ENCODE measurements around the gene CABP4. TPM values are rescaled to one million over a fixed set of nuclear protein-coding genes. Genes with fewer than 3 reads are reported as not detected.

The CABP4 gene
- total RNA-seq, 1 donor from 2014 or later, result not detected

GRCh38 chr11:67409261-67409666 lies 45.9 kb upstream of the CABP4 start:
- TF ChIP-seq, protein P1, sequence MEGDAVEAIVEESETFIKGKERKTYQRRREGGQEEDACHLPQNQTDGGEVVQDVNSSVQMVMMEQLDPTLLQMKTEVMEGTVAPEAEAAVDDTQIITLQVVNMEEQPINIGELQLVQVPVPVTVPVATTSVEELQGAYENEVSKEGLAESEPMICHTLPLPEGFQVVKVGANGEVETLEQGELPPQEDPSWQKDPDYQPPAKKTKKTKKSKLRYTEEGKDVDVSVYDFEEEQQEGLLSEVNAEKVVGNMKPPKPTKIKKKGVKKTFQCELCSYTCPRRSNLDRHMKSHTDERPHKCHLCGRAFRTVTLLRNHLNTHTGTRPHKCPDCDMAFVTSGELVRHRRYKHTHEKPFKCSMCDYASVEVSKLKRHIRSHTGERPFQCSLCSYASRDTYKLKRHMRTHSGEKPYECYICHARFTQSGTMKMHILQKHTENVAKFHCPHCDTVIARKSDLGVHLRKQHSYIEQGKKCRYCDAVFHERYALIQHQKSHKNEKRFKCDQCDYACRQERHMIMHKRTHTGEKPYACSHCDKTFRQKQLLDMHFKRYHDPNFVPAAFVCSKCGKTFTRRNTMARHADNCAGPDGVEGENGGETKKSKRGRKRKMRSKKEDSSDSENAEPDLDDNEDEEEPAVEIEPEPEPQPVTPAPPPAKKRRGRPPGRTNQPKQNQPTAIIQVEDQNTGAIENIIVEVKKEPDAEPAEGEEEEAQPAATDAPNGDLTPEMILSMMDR (conservative IDR thresholded peaks at IDR 0.05; ENCODE audit: low read depth, low read length), result no peak
- H3K4me3 ChIP-seq (ENCODE audit: low read depth, low read length), result no peak overlapping the region
- DNase-seq (ENCODE audit: low read depth), result no peak

GRCh38 chr11:67409781-67410368 lies 45.3 kb upstream of the CABP4 start:
- TF ChIP-seq, protein P1 (conservative IDR thresholded peaks at IDR 0.05; ENCODE audit: low read depth, low read length), result no peak
- DNase-seq (ENCODE audit: low read depth), result no peak
- H3K4me3 ChIP-seq (ENCODE audit: low read depth, low read length), result no peak overlapping the region

DNA sequence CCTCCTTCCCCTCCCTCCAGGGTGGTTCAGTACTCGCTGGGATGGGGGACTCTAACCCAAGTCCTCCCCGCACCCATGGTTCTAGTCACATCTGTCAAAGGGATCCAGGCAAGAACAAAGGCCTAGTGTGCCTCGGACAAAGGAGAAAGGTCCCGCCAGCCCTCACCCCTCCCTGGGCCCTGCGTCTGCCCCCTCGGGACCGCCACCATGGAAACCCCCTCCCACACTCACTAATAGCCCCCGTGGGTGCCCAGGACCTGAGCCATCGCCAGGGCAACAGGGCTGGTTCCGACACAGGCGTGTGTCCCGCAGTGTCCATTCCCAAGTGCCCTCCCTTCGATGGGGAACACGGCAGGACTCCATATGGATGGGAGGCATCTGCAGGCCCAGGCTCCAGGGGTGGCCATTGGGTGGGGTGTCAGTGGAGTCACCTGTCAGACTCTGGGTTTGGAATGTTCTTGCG lies 44.8 kb upstream of the CABP4 start:
- H3K4me3 ChIP-seq (ENCODE audit: low read depth, low read length), result no peak overlapping the region
- DNase-seq (ENCODE audit: low read depth), result no peak
- TF ChIP-seq, protein P1 (conservative IDR thresholded peaks at IDR 0.05; ENCODE audit: low read depth, low read length), result no peak

- TF ChIP-seq, protein P1 (conservative IDR thresholded peaks at IDR 0.05; ENCODE audit: low read depth, low read length), result no peak
- DNase-seq (ENCODE audit: low read depth), result no peak
- H3K4me3 ChIP-seq (ENCODE audit: low read depth, low read length), result no peak overlapping the region
These were observed 44.0 kb upstream of the CABP4 start for GRCh38 chr11:67410984-67411784.

GRCh38 chr11:67411785-67412152 lies 43.4 kb upstream of the CABP4 start:
- no peak for DNase-seq (ENCODE audit: low read depth)
- no peak overlapping the region for H3K4me3 ChIP-seq (ENCODE audit: low read depth, low read length)
- TF ChIP-seq, protein P1 (conservative IDR thresholded peaks at IDR 0.05; ENCODE audit: low read depth, low read length), result no peak

DNA sequence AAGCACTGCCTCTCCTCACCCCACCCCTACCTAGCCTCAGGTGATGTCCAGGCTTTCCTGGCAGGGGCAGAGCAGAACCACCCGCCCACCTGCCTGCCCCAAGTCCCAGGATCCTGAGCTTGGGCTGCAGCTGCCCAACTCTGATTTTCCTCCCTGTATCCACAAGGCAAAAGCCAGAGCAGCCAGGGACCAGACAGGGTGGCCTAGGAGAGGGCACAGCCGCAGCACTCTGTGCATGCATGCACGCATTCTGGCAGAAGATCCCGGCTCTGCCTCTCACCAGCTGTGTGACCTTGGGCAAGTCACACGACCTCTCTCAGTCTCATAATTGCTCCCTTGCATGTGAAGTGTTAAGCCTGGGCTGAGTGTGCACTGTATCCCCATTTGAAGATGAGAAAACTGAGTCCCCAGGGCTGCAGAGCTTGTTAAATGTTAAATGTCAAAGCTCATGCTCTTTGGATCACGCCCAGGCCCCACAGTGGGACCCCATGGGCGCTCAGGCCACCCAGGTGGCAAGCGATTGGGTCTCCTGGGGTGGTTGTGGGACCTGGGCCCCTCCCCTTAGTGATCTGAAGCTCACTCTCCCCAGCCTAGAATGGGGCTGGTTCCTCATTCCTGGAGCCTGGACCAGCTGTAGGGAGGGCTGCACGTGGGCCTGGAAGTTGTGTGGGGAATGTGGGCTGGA lies 42.5 kb upstream of the CABP4 start:
- DNase-seq (ENCODE audit: low read depth), result no peak
- TF ChIP-seq, protein P1 (conservative IDR thresholded peaks at IDR 0.05; ENCODE audit: low read depth, low read length), result no peak

More for the DNA sequence above, 42.5 kb upstream of the CABP4 start:
- no peak overlapping the region for H3K4me3 ChIP-seq (ENCODE audit: low read depth, low read length)

Data from epithelial cell of proximal tubule (primary cell).